ENCODE results near the gene FSIP1.

The FSIP1 gene

DNA sequence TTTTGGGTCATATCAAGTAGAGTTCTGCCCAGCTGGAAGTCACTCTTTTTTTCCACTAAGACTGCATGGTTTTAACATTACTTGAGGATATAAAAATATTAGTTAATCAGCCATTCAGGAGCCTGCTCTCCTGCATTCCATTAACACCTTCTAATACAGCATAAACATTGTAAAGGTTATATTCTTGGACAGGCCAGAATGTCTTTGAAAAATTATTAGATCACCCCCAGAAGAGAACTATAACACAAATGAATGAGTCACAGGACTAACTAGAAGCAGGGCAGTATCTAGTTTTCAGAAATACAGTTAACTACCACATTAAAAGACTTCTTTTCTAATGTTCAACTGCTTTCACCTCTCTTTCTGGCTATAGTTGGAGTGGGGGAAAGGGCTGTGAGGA, 120.9 kb downstream of the FSIP1 start:
- TF ChIP-seq, protein P1, sequence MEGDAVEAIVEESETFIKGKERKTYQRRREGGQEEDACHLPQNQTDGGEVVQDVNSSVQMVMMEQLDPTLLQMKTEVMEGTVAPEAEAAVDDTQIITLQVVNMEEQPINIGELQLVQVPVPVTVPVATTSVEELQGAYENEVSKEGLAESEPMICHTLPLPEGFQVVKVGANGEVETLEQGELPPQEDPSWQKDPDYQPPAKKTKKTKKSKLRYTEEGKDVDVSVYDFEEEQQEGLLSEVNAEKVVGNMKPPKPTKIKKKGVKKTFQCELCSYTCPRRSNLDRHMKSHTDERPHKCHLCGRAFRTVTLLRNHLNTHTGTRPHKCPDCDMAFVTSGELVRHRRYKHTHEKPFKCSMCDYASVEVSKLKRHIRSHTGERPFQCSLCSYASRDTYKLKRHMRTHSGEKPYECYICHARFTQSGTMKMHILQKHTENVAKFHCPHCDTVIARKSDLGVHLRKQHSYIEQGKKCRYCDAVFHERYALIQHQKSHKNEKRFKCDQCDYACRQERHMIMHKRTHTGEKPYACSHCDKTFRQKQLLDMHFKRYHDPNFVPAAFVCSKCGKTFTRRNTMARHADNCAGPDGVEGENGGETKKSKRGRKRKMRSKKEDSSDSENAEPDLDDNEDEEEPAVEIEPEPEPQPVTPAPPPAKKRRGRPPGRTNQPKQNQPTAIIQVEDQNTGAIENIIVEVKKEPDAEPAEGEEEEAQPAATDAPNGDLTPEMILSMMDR (IDR thresholded peaks at IDR 0.05; ENCODE audit: borderline replicate concordance, control extremely low read depth, extremely low read depth, insufficient read depth, missing control alignments) = no peak
- DNase-seq (ENCODE audit: low spot score) = no peak
- in situ Hi-C loops (cut with MboI; ENCODE audit: low sequenced_read_pairs, unreplicated experiment) = no loop called here

DNA sequence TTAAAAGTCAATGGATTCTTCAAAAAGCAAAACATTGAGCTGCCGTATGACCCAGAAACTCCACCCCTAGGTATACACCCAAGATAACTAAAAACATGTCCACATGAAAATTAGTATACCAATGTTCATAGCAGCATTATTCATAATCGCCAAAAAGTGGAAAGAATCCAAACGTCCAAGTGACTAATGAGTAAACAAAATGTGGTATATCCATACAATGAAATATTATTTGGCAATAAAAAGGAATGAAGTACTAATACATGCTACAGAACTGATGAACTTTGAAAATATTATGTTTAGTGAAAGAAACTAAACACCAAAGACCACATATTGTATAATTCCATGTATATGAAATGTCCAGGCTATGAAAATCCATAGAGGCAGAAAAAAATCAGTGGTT, 123.9 kb downstream of the FSIP1 start:
- in situ Hi-C loops (cut with MboI; ENCODE audit: low sequenced_read_pairs, unreplicated experiment) = no loop called here
- TF ChIP-seq, protein P1 (IDR thresholded peaks at IDR 0.05; ENCODE audit: borderline replicate concordance, control extremely low read depth, extremely low read depth, insufficient read depth, missing control alignments) = no peak
- DNase-seq (ENCODE audit: low spot score) = no peak

DNA sequence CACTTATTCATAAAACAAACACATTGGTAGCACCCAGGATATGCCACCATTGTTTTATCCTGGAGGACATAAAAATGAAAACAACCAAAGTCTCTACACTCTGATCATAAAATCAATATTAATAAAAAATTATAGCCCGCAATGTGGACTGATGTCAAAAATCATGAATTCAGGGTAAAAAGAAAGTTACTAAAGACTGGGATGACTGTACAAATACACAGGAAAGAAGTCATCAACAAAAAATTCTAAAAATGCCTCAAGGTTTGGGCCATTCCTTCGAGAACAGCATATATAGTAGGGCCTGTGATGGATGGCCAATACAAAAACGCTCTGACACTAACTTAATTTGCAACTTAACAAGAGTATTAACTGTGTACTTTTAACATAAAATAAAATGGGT, 125.0 kb downstream of the FSIP1 start:
- TF ChIP-seq, protein P1 (IDR thresholded peaks at IDR 0.05; ENCODE audit: borderline replicate concordance, control extremely low read depth, extremely low read depth, insufficient read depth, missing control alignments) = no peak
- DNase-seq (ENCODE audit: low spot score) = no peak
- in situ Hi-C loops (cut with MboI; ENCODE audit: low sequenced_read_pairs, unreplicated experiment) = no loop called here

DNA sequence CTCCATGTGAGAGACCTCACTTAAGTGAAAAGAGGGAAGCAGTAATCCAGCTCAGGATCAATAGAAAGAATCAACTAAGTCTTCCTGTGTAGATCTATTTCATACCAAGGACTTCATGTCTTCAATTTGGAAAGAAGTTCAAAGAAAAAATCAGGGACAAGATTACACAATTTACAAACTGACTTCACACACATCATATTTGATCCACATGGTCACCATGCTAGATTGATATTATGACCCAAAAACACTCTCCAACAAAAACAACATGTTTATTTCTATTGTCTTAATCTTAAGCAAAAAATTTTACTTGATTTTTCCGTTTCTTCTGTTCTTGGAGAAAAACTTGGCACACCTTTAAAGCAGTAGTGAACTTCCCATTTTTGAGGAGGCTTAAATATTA, 125.5 kb downstream of the FSIP1 start:
- in situ Hi-C loops (cut with MboI; ENCODE audit: low sequenced_read_pairs, unreplicated experiment) = no loop called here
- DNase-seq (ENCODE audit: low spot score) = no peak
- TF ChIP-seq, protein P1 (IDR thresholded peaks at IDR 0.05; ENCODE audit: borderline replicate concordance, control extremely low read depth, extremely low read depth, insufficient read depth, missing control alignments) = no peak

DNA sequence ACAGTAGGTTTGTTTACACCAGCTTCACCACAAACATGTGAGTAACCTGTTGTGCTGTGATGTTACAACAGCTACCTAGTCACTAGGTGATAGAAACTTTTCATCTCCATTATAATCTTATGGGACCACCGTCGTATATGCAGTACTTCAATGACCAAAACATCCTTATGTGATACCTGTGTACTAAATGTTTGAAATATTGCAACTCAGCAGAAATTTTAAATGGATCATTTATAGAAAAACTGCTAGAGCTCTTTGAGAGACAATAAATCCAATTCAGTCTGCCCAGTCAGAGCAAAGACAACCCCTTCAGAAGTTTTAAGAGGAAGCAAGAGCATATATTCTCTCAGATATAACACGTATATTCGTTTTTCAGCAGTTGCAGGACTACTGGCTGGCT, 128.3 kb downstream of the FSIP1 start:
- DNase-seq (ENCODE audit: low spot score) = no peak
- TF ChIP-seq, protein P1 (IDR thresholded peaks at IDR 0.05; ENCODE audit: borderline replicate concordance, control extremely low read depth, extremely low read depth, insufficient read depth, missing control alignments) = no peak
- in situ Hi-C loops (cut with MboI; ENCODE audit: low sequenced_read_pairs, unreplicated experiment) = no loop called here

DNA sequence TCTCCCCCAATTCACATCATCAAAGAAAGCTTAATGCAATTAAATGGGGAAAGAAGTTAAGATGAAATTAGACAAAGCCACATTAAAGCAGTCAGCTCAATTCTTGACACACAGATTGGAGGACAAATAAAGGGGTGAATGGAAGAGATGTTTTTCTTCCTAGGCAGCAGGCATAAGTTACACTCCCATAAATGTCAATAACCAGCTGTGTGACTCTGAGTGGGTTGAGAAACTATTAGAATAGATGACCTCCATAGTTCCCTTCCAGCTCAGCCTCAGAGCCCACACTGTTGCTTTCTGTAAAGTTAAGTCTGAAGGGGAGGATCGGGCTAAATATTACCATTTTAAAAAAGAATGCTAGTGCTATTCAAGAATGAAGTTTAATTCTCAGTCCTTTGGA, 130.8 kb downstream of the FSIP1 start:
- TF ChIP-seq, protein P1 (IDR thresholded peaks at IDR 0.05; ENCODE audit: borderline replicate concordance, control extremely low read depth, extremely low read depth, insufficient read depth, missing control alignments) = no peak
- DNase-seq (ENCODE audit: low spot score) = no peak
- in situ Hi-C loops (cut with MboI; ENCODE audit: low sequenced_read_pairs, unreplicated experiment) = no loop called here

DNA sequence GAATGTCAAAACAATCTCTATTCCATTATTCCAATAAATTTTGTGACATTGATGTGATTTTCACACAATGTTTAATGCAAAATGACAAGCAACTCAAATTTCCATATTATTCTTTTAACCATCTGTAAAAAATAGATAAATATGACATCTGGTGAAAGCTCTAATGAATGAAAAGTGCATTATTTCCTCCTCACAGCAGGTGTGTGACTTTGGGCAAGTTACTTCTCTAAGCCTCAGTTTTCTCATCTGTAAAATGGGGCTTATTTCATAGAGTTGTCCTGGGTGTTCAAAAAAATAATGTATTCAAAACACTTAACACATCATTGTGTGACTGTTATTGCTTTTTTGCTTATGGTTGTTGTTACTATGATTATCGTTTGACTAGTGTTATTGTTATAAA, 131.3 kb downstream of the FSIP1 start:
- DNase-seq (ENCODE audit: low spot score) = no peak
- TF ChIP-seq, protein P1 (IDR thresholded peaks at IDR 0.05; ENCODE audit: borderline replicate concordance, control extremely low read depth, extremely low read depth, insufficient read depth, missing control alignments) = no peak
- in situ Hi-C loops (cut with MboI; ENCODE audit: low sequenced_read_pairs, unreplicated experiment) = no loop called here
